Activated T-cell treated with anti-CD3 and anti-CD28 coated beads, Interleukin-2, amount 50 U/mL, for 72 hours (primary cell): ENCODE results near the gene ADARB1. TPM values are rescaled to one million over a fixed set of nuclear protein-coding genes. Genes with fewer than 3 reads are reported as not detected.
A peak's percentile ranks its signal among the peaks of the same experiment; 100 is the strongest.

ENCODE experiments used
- ATAC-seq, 2 donors: fragments of 150-1000 bp; cut with Tn5 transposase; replicated peaks in 1 of 2; 2 replicates each; pipeline ENCODE4 v1.10.0; 2021; ENCODE audit warnings: moderate library complexity in 2 of 2, mild to moderate bottlenecking in 1 of 2
- DNase-seq, 2 donors: peaks; one replicate each; pipeline ENCODE4 v3.0.0; 2021 to 2022; ENCODE audit warnings: mixed read lengths in 1 of 2
- H3K27ac Mint-ChIP-seq: one replicate; pipeline ENCODE4 v1.8.0; 2022; ENCODE audit warnings: mild to moderate bottlenecking, moderate library complexity, mixed read lengths
- H3K27me3 Mint-ChIP-seq: one replicate; pipeline ENCODE4 v1.8.0; 2022; ENCODE audit warnings: low read depth, mixed read lengths
- H3K36me3 Mint-ChIP-seq, 2 donors: one replicate each; pipeline ENCODE4 v1.8.0; 2022; ENCODE audit warnings: mixed read lengths in 2 of 2, mild to moderate bottlenecking in 1 of 2; ENCODE audit not compliant: insufficient read depth in 2 of 2
- H3K4me1 Mint-ChIP-seq: one replicate; pipeline ENCODE4 v1.8.0; 2022; ENCODE audit warnings: low read depth, mixed read lengths
- H3K4me3 Mint-ChIP-seq, 2 donors: one replicate each; pipeline ENCODE4 v1.8.0; 2022; ENCODE audit warnings: mild to moderate bottlenecking in 2 of 2, mixed read lengths in 2 of 2, moderate library complexity in 2 of 2
- H3K9me3 Mint-ChIP-seq, 2 donors: one replicate each; pipeline ENCODE4 v1.8.0; 2022; ENCODE audit warnings: mixed read lengths in 2 of 2
- total RNA-seq, 2 donors: library from RNA; stranded (reverse); gene quantifications; one replicate each; pipeline ENCODE4 v1.2.3, GENCODE V29; 2022

Gene ADARB1
- total RNA-seq, 2 donors from 2014 or later: 41.7 to 45.3 TPM

DNA sequence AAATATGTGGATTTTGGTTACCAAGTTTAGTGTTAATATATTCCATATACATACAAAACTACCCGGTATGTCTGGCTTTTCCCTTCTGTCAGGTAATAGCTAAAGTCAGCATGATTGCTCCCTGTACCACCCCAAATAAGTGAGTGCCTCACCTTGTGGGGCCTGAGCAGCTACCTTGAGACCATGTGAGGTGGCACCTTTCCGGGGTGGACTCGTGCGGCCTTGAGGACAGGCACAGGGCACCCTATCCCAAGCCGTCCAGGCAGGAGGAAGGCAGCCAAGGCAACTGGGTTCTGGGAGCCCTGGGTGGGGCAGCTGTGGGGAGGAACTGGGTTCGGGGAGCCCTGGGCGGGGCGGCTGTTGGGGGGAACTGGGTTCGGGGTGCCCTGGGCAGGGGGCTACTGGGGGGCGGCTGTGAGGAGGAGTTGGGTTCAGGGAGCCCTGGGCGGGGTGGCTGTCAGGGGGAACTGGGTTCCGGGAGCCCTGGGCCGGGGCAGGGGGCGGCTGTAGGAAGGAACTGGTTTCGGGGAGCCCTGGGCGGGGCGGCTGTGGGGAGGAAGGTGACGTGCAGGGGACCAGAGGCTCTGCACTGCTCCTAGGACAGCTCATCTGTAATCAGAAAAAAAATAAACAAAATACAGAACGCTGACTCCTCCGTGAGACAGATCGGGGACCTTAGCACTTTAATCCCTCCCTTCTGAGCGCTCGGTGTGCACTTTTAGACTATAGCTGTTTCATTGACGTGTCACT is 150.0 kb downstream of the ADARB1 start:
- no peak overlapping the region for H3K27ac Mint-ChIP-seq
- ATAC-seq (no peak), DNase-seq (peak in 1 of 2 donors; percentile 9)
- H3K36me3 Mint-ChIP-seq: peaks cover 0 to 6% of the 10 kb centered on the region in 2 donors
- peak overlapping the region; percentile 27 to 39 for H3K4me3 Mint-ChIP-seq
- peaks cover 13% of the 10 kb centered on the region for H3K27me3 Mint-ChIP-seq
- no peaks in the 10 kb centered on the region for H3K9me3 Mint-ChIP-seq
- peaks cover 48% of the 10 kb centered on the region for H3K4me1 Mint-ChIP-seq

- no peak overlapping the region for H3K27ac Mint-ChIP-seq
Observed at GRCh38 chr21:45225041-45225740, 150.8 kb downstream of the ADARB1 start.

DNA sequence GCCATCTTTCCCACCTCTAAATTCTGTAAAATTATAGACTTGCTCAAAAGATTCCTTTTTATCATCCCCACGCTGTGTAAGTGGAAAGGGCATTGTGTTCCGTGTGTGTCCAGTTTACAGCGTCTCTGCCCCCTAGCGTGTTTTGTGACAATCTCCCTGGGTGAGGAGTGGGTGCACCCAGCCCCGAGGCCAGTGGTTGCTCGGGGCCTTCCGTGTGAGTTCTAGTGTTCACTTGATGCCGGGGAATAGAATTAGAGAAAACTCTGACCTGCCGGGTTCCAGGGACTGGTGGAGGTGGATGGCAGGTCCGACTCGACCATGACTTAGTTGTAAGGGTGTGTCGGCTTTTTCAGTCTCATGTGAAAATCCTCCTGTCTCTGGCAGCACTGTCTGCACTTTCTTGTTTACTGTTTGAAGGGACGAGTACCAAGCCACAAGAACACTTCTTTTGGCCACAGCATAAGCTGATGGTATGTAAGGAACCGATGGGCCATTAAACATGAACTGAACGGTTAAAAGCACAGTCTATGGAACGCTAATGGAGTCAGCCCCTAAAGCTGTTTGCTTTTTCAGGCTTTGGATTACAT is 151.5 kb downstream of the ADARB1 start:
- Mint-ChIP-seq H3K9me3 (no peaks in the 10 kb centered on the region), H3K36me3 (peaks cover 0 to 4% of the 10 kb centered on the region in 2 donors), H3K4me3 (no peak overlapping the region), H3K27ac (no peak overlapping the region), H3K27me3 (peaks cover 13% of the 10 kb centered on the region), H3K4me1 (peaks cover 48% of the 10 kb centered on the region)
- ATAC-seq: no peak
- no peak for DNase-seq

More at GRCh38 chr21:45225041-45225740, 150.8 kb downstream of the ADARB1 start:
- Mint-ChIP-seq H3K27me3 (peaks cover 13% of the 10 kb centered on the region), H3K36me3 (peaks cover 0 to 6% of the 10 kb centered on the region in 2 donors), H3K4me3 (peak overlapping the region in 1 of 2 donors; percentile 27), H3K9me3 (no peaks in the 10 kb centered on the region), H3K4me1 (peaks cover 48% of the 10 kb centered on the region)
- ATAC-seq (no peak), DNase-seq (no peak)

GRCh38 chr21:45226540-45227326 is 152.4 kb downstream of the ADARB1 start:
- H3K9me3 Mint-ChIP-seq: no peaks in the 10 kb centered on the region
- peaks cover 48% of the 10 kb centered on the region for H3K4me1 Mint-ChIP-seq
- H3K4me3 Mint-ChIP-seq: peak overlapping the region; percentile 15 to 31
- no peaks in the 10 kb centered on the region for H3K36me3 Mint-ChIP-seq
- H3K27me3 Mint-ChIP-seq: peaks cover 15% of the 10 kb centered on the region
- peak overlapping the region; percentile 41 for H3K27ac Mint-ChIP-seq
- DNase-seq (peak; percentile 34 to 53), ATAC-seq (peak; percentile 31 to 37)

GRCh38 chr21:45227735-45228134 is 153.4 kb downstream of the ADARB1 start:
- ATAC-seq: no peak
- Mint-ChIP-seq H3K9me3 (no peaks in the 10 kb centered on the region), H3K27me3 (peaks cover 22% of the 10 kb centered on the region), H3K27ac (no peak overlapping the region), H3K4me3 (peak overlapping the region; percentile 57 to 65), H3K4me1 (peaks cover 48% of the 10 kb centered on the region), H3K36me3 (no peaks in the 10 kb centered on the region)
- DNase-seq: no peak

GRCh38 chr21:45228171-45228641 is 153.8 kb downstream of the ADARB1 start:
- peak overlapping the region; percentile 57 to 65 for H3K4me3 Mint-ChIP-seq
- peak; percentile 83 to 89 for DNase-seq
- peaks cover 48% of the 10 kb centered on the region for H3K4me1 Mint-ChIP-seq
- ATAC-seq: peak; percentile 95 to 96
- no peaks in the 10 kb centered on the region for H3K9me3 Mint-ChIP-seq
- H3K27ac Mint-ChIP-seq: no peak overlapping the region
- peaks cover 22% of the 10 kb centered on the region for H3K27me3 Mint-ChIP-seq
- H3K36me3 Mint-ChIP-seq: no peaks in the 10 kb centered on the region

GRCh38 chr21:45228656-45229240 is 154.4 kb downstream of the ADARB1 start:
- Mint-ChIP-seq H3K36me3 (no peaks in the 10 kb centered on the region), H3K4me1 (peaks cover 48% of the 10 kb centered on the region), H3K27ac (peak overlapping the region; percentile 41), H3K4me3 (peak overlapping the region in 1 of 2 donors; percentile 57), H3K27me3 (peaks cover 22% of the 10 kb centered on the region), H3K9me3 (no peaks in the 10 kb centered on the region)
- DNase-seq (no peak), ATAC-seq (peak in 1 of 2 donors; percentile 3)

DNA sequence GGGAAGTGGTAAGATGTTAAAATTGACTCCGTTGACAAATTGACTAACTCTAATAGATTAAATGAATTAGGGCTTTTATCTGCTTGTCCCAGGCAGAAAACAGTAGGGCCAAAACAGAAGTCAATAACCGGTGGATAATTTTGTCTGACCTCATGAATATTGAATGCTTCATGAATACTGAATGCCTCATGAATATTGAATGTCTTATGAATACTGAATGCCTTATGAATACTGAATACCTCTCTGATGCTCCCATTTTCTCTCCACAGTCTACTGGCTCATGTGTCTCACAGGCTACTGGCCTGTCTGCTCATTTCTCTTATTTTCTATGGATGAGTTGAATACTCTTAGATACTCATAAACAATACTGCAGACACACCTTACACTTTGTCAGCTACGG is 157.3 kb downstream of the ADARB1 start:
- Mint-ChIP-seq H3K4me3 (no peak overlapping the region), H3K36me3 (no peaks in the 10 kb centered on the region), H3K27me3 (peaks cover 29% of the 10 kb centered on the region), H3K4me1 (peaks cover 25% of the 10 kb centered on the region), H3K9me3 (no peaks in the 10 kb centered on the region), H3K27ac (no peak overlapping the region)
- DNase-seq (no peak), ATAC-seq (no peak)

GRCh38 chr21:45234127-45234526 is 159.7 kb downstream of the ADARB1 start:
- peaks cover 1% of the 10 kb centered on the region for H3K4me1 Mint-ChIP-seq
- no peak overlapping the region for H3K27ac Mint-ChIP-seq
- DNase-seq (peak in 1 of 2 donors; percentile 33), ATAC-seq (peak in 1 of 2 donors; percentile 55)
- peak overlapping the region in 1 of 2 donors; percentile 71 for H3K4me3 Mint-ChIP-seq
- no peaks in the 10 kb centered on the region for H3K36me3 Mint-ChIP-seq
- peaks cover 24% of the 10 kb centered on the region for H3K27me3 Mint-ChIP-seq
- no peaks in the 10 kb centered on the region for H3K9me3 Mint-ChIP-seq

GRCh38 chr21:45234965-45235364 is 160.6 kb downstream of the ADARB1 start:
- Mint-ChIP-seq H3K36me3 (no peaks in the 10 kb centered on the region), H3K27ac (no peak overlapping the region), H3K27me3 (peaks cover 22% of the 10 kb centered on the region), H3K4me1 (no peaks in the 10 kb centered on the region), H3K9me3 (no peaks in the 10 kb centered on the region), H3K4me3 (no peak overlapping the region)
- ATAC-seq: no peak
- DNase-seq: no peak

DNA sequence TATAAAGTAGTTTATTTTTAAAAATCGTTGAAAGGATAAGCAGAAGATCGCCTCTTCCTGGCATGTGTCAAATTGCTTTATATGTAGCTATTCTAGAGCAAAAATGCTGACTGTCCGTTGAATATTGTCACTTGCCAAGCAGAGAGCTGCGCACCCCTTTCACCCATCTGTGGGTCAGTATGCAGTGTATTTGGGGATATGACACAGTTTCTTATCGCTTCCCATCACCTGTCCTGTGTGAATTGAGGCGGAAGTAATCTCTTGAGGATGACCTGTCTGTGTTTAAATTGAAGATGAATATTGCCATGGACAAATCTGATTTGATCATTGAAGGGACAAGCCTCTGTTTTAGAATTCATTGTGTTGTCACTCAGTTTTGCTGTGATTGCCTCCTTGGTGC is 161.1 kb downstream of the ADARB1 start:
- Mint-ChIP-seq H3K4me1 (no peaks in the 10 kb centered on the region), H3K9me3 (no peaks in the 10 kb centered on the region), H3K27me3 (peaks cover 22% of the 10 kb centered on the region), H3K36me3 (no peaks in the 10 kb centered on the region), H3K27ac (no peak overlapping the region), H3K4me3 (no peak overlapping the region)
- no peak for ATAC-seq
- no peak for DNase-seq

DNA sequence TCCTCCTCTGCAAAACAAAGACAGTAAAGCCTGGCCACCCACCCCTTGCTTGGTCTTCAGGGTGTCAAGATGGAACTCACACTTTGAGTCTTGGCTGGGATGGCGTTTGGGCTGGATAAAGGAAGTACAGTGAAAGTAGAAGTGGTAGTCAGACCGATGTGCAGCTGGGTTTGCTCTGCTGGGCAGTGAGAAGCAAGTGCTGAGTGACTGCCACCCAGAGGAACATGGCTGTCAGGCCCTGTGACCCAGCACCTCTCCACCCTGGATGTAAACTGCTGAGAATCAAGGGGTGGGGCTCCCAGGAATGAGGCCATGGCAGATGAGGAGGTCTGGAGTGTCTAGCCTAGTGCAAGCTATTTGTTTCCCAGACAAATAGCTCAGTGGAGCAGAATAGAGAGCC is 162.1 kb downstream of the ADARB1 start:
- peak in 1 of 2 donors; percentile 57 for ATAC-seq

More for the DNA sequence above, 162.1 kb downstream of the ADARB1 start:
- Mint-ChIP-seq H3K27ac (no peak overlapping the region), H3K9me3 (no peaks in the 10 kb centered on the region), H3K36me3 (no peaks in the 10 kb centered on the region), H3K4me1 (no peaks in the 10 kb centered on the region), H3K4me3 (no peak overlapping the region), H3K27me3 (peaks cover 22% of the 10 kb centered on the region)
- DNase-seq: no peak
